ENCODE results near the gene PLOD1. TPM values are rescaled to one million over a fixed set of nuclear protein-coding genes. Genes with fewer than 3 reads are reported as not detected.

The PLOD1 gene
- total RNA-seq, 4 donors from 2014 or later: 64.4 to 107 (median 80.8) TPM

DNA sequence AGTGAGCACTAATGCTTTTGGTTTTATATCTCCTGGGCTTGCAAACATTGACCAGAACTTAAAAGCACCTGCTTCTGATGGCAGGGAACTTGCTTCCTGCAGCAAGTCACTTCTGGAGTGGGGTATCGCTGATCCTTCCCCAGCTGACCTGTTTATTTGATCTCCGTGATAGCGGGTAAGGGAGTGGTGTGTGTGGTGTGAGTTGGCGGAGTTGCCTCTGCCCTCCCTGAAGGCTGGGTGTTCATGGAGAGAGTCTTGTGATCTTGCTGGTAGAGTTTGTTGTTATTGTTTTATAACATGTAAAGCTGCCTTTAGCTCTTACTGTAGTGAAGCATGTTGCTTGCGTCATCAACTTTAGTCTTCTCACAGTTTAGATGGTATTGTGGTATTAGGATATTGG lies 49.6 kb downstream of the PLOD1 start:
- intact Hi-C loops (cut with DNase I): no loop called here
- Histone ChIP-seq H3K27ac (peak overlapping the region in 2 of 3 donors; percentile 1 to 13), H3K27me3 (no peaks in the 10 kb centered on the region), H3K36me3 (peaks cover 28 to 35% of the 10 kb centered on the region in 2 donors), H3K9me3 (no peaks in the 10 kb centered on the region), H3K4me1 (peaks cover 18 to 37% of the 10 kb centered on the region in 2 donors), H3K4me3 (replicated peaks in 1 of 3) (no peak overlapping the region)
- WGBS, 2 donors: 97 to 98% methylated on average over 5 of the region's 5 CpGs
- DNase-seq: no peak
- TF ChIP-seq, protein P1, sequence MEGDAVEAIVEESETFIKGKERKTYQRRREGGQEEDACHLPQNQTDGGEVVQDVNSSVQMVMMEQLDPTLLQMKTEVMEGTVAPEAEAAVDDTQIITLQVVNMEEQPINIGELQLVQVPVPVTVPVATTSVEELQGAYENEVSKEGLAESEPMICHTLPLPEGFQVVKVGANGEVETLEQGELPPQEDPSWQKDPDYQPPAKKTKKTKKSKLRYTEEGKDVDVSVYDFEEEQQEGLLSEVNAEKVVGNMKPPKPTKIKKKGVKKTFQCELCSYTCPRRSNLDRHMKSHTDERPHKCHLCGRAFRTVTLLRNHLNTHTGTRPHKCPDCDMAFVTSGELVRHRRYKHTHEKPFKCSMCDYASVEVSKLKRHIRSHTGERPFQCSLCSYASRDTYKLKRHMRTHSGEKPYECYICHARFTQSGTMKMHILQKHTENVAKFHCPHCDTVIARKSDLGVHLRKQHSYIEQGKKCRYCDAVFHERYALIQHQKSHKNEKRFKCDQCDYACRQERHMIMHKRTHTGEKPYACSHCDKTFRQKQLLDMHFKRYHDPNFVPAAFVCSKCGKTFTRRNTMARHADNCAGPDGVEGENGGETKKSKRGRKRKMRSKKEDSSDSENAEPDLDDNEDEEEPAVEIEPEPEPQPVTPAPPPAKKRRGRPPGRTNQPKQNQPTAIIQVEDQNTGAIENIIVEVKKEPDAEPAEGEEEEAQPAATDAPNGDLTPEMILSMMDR (IDR thresholded peaks at IDR 0.05): no peak
- TF ChIP-seq POLR2A (IDR thresholded peaks at IDR 0.05): no peak

DNA sequence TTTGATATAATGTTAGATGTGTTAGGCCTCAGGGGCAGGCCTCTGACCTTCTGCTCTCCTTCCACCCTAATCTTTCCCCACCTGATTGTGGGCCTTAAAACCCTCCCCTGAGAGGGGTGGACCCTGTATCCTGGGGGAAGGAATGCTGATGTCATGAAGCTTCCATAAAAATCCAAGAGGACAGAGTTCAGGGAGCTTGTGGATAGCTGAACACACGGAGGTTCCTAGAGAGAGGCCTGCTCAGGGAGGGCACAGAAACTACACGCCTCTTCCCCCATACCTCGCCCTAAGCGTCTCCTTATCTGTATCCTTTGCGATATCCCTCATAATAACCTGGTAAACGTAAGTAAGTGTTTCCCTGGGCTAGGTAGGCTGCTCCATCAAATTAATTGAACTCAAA lies 50.1 kb downstream of the PLOD1 start:
- Histone ChIP-seq H3K9me3 (no peaks in the 10 kb centered on the region), H3K27ac (peak overlapping the region in 2 of 3 donors; percentile 1 to 13)

DNA sequence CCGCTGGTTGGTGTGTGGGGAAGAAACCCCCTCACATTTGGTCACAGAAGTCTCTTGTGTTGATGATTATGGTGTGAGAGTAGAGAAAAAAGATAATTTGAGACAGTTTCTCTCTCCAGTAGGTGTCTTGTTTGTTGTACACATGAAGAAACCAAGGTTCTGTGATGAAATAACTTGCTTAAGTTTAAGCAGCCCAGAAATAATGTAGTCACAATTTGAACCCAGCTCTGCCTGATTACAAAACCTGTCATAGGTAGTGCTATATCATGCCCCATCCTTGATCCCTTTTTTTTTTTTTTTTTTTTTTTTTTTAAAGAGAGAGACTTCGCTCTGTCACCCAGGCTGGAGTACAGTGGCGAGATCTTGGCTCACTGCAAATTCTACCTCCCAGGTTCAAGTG lies 50.7 kb downstream of the PLOD1 start:
- WGBS, 2 donors: 90 to 95% methylated on average over 3 of the region's 3 CpGs
- intact Hi-C loops (cut with DNase I): no loop called here
- no peak for TF ChIP-seq POLR2A (IDR thresholded peaks at IDR 0.05)
- TF ChIP-seq, protein P1 (IDR thresholded peaks at IDR 0.05): no peak
- H3K4me3 ChIP-seq (replicated peaks in 1 of 3): no peak overlapping the region
- no peaks in the 10 kb centered on the region for H3K27me3 ChIP-seq
- peak overlapping the region in 1 of 3 donors; percentile 13 for H3K27ac ChIP-seq
- no peaks in the 10 kb centered on the region for H3K9me3 ChIP-seq
- no peak for DNase-seq
- H3K4me1 ChIP-seq: peaks cover 23 to 42% of the 10 kb centered on the region in 2 donors
- H3K36me3 ChIP-seq: peaks cover 28 to 41% of the 10 kb centered on the region in 2 donors

More for the DNA sequence above, 50.1 kb downstream of the PLOD1 start:
- TF ChIP-seq POLR2A (IDR thresholded peaks at IDR 0.05): no peak
- TF ChIP-seq, protein P1 (IDR thresholded peaks at IDR 0.05): no peak
- Histone ChIP-seq H3K27me3 (no peaks in the 10 kb centered on the region), H3K4me1 (peaks cover 18 to 37% of the 10 kb centered on the region in 2 donors), H3K36me3 (peaks cover 28 to 35% of the 10 kb centered on the region in 2 donors), H3K4me3 (replicated peaks in 1 of 3) (no peak overlapping the region)
- intact Hi-C loops (cut with DNase I): no loop called here
- WGBS, 2 donors: 93 to 95% methylated on average over 6 of the region's 6 CpGs
- no peak for DNase-seq

DNA sequence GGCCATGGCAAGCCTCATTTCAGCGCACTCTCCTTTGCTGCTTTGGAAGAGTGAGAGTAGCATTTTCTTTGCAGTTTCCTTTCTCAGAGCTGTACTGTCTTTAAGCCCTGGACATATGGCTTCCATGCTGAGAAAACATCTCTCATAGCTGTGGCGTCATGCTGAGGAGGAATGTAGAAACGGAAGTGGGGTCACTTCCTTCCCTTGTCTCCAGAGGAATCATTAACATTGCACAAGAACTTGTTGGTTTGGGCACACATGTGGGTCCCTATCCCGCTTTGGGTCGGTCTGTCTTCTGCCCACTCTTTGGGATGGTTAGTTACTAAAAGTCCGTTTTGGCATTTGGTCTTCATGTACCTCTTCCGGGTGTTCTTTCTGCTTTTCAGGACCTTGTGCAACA lies 51.3 kb downstream of the PLOD1 start:
- Histone ChIP-seq H3K4me1 (peaks cover 23 to 43% of the 10 kb centered on the region in 2 donors), H3K27me3 (no peaks in the 10 kb centered on the region), H3K9me3 (no peaks in the 10 kb centered on the region), H3K27ac (peak overlapping the region in 1 of 3 donors; percentile 99), H3K4me3 (replicated peaks in 1 of 3) (no peak overlapping the region), H3K36me3 (peaks cover 28 to 41% of the 10 kb centered on the region in 2 donors)
- 73 to 76% methylated on average over 7 of the region's 7 CpGs for WGBS, 2 donors
- DNase-seq: no peak
- intact Hi-C loops (cut with DNase I): no loop called here
- TF ChIP-seq, protein P1 (IDR thresholded peaks at IDR 0.05): no peak
- TF ChIP-seq POLR2A (IDR thresholded peaks at IDR 0.05): no peak

DNA sequence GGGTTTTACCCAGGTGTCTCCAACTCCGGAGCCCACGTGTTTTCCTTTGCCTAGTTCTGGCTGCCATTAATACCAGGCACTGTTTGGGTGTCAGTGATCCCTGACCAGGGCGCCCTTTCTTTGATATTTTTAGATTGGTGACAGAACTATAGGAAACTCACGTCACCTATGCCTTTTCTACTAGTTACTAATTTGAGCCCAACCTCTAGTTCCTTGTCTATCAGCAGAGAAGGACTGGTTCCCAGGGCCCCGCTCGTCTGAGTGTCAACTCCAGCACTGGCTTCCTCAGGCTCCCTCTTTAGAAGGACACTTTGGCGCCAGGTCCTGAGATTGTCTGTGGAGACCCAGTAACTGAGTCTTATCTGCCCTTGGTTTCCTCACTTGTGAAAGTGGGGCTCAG lies 55.2 kb downstream of the PLOD1 start:
- peaks cover 27 to 44% of the 10 kb centered on the region in 2 donors for H3K4me1 ChIP-seq
- H3K27ac ChIP-seq: peak overlapping the region; percentile 97 to 99 (median 98)
- no peak overlapping the region for H3K4me3 ChIP-seq (replicated peaks in 1 of 3)
- no peak for TF ChIP-seq POLR2A (IDR thresholded peaks at IDR 0.05)
- TF ChIP-seq, protein P1 (IDR thresholded peaks at IDR 0.05): no peak
- H3K36me3 ChIP-seq: peaks cover 30 to 40% of the 10 kb centered on the region in 2 donors
- 84 to 90% methylated on average over 7 of the region's 7 CpGs for WGBS, 2 donors
- DNase-seq: no peak
- no peaks in the 10 kb centered on the region for H3K9me3 ChIP-seq
- no peaks in the 10 kb centered on the region for H3K27me3 ChIP-seq
- intact Hi-C loops (cut with DNase I): no loop called here

Measured in thyroid gland (tissue), 4 donors.